SK-N-SH (cell line): Measurements from ENCODE around the gene INHBB.

ENCODE experiments used
- POLR2AphosphoS5 ChIP-seq: IDR thresholded peaks from 2 replicates; pipeline ENCODE4 v1.6.1; 2012; ENCODE audit warnings: low read depth, low read length
- TF ChIP-seq, protein P1 (sequence below): fragments of 200-600 bp; sonication (generic); IDR thresholded peaks from 2 replicates; pipeline ENCODE4 v1.6.1; 2017; ENCODE audit warnings: antibody characterized with exemption, mild to moderate bottlenecking, moderate library complexity

DNA sequence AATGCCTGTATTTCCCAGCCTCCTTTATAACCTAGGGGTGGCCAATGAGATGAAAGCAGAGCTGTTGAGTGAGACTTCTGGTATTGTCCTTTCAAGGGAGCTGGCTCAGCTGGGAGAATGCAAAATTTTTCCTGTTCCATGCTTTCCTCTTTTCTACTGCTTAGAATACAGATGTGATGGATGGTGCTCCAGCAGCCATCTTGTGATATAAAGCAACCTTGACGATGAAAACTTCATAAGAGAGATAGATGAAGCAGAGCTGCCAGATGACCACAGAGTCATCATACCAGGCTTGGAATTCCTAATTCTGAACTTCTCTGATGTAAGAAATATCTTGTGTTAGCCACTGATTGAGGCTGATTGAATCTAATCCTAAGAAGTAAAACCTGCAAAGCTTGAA lies 11.9 kb upstream of the INHBB start:
- TF ChIP-seq, protein P1, sequence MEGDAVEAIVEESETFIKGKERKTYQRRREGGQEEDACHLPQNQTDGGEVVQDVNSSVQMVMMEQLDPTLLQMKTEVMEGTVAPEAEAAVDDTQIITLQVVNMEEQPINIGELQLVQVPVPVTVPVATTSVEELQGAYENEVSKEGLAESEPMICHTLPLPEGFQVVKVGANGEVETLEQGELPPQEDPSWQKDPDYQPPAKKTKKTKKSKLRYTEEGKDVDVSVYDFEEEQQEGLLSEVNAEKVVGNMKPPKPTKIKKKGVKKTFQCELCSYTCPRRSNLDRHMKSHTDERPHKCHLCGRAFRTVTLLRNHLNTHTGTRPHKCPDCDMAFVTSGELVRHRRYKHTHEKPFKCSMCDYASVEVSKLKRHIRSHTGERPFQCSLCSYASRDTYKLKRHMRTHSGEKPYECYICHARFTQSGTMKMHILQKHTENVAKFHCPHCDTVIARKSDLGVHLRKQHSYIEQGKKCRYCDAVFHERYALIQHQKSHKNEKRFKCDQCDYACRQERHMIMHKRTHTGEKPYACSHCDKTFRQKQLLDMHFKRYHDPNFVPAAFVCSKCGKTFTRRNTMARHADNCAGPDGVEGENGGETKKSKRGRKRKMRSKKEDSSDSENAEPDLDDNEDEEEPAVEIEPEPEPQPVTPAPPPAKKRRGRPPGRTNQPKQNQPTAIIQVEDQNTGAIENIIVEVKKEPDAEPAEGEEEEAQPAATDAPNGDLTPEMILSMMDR: no peak
- TF ChIP-seq POLR2AphosphoS5: no peak
